Type B pancreatic cell (in vitro differentiated cells): ENCODE data around the gene ADAT3. TPM values are rescaled to one million over a fixed set of nuclear protein-coding genes. Genes with fewer than 3 reads are reported as not detected.

Experiments used
- DNase-seq: peaks from one replicate; pipeline ENCODE4 v3.0.0; 2021; ENCODE audit warnings: mixed read lengths; ENCODE audit not compliant: unreplicated experiment; ENCODE audit errors: extremely low spot score
- H3K27ac Mint-ChIP-seq: 2 replicates; pipeline ENCODE4 v1.8.0; 2021; ENCODE audit warnings: mild to moderate bottlenecking, mixed read lengths
- H3K27me3 Mint-ChIP-seq: 2 replicates; pipeline ENCODE4 v1.8.0; 2021; ENCODE audit warnings: mixed read lengths
- H3K36me3 Mint-ChIP-seq: 2 replicates; pipeline ENCODE4 v1.8.0; 2021; ENCODE audit warnings: mixed read lengths
- H3K4me1 Mint-ChIP-seq: one replicate; pipeline ENCODE4 v1.8.0; 2021; ENCODE audit warnings: mixed read lengths; ENCODE audit not compliant: unreplicated experiment
- H3K4me3 Mint-ChIP-seq: 2 replicates; pipeline ENCODE4 v1.8.0; 2021; ENCODE audit warnings: mild to moderate bottlenecking, mixed read lengths
- H3K9me3 Mint-ChIP-seq: 2 replicates; pipeline ENCODE4 v1.8.0; 2021; ENCODE audit warnings: mixed read lengths
- CTCF ChIP-seq: fragments of 200-600 bp; sonication (generic); conservative IDR thresholded peaks from 2 replicates; pipeline ENCODE4 v1.5.0; 2021; ENCODE audit warnings: antibody characterized with exemption, mild to moderate bottlenecking
- total RNA-seq: library from RNA; stranded (reverse); gene quantifications from 2 replicates; pipeline ENCODE4 v1.2.1, GENCODE V29; 2021; ENCODE audit warnings: low replicate concordance

The ADAT3 gene
- total RNA-seq, 1 donor from 2014 or later = 12.1 TPM

GRCh38 chr19:1913781-1914577 is 8.8 kb downstream of the ADAT3 start:
- Mint-ChIP-seq H3K4me1 (peaks cover 4% of the 10 kb centered on the region), H3K27me3 (no peaks in the 10 kb centered on the region), H3K9me3 (no peaks in the 10 kb centered on the region), H3K36me3 (peaks cover 4% of the 10 kb centered on the region), H3K4me3 (no peak overlapping the region), H3K27ac (no peak overlapping the region)
- no peak for TF ChIP-seq CTCF
- DNase-seq = no peak

GRCh38 chr19:1914826-1915341 is 9.7 kb downstream of the ADAT3 start:
- DNase-seq = no peak
- Mint-ChIP-seq H3K27me3 (no peaks in the 10 kb centered on the region), H3K36me3 (peaks cover 4% of the 10 kb centered on the region), H3K4me3 (no peak overlapping the region), H3K27ac (no peak overlapping the region), H3K9me3 (no peaks in the 10 kb centered on the region), H3K4me1 (peaks cover 4% of the 10 kb centered on the region)
- no peak for TF ChIP-seq CTCF

- no peak for DNase-seq
- no peak for TF ChIP-seq CTCF
- no peaks in the 10 kb centered on the region for H3K4me1 Mint-ChIP-seq
- no peaks in the 10 kb centered on the region for H3K9me3 Mint-ChIP-seq
- peak overlapping the region; percentile 56 for H3K27ac Mint-ChIP-seq
- H3K27me3 Mint-ChIP-seq = no peaks in the 10 kb centered on the region
- H3K4me3 Mint-ChIP-seq = no peak overlapping the region
- no peaks in the 10 kb centered on the region for H3K36me3 Mint-ChIP-seq
These were observed 11.9 kb downstream of the ADAT3 start for GRCh38 chr19:1917146-1917545.

GRCh38 chr19:1917926-1918325 is 12.7 kb downstream of the ADAT3 start:
- no peak for TF ChIP-seq CTCF
- Mint-ChIP-seq H3K36me3 (no peaks in the 10 kb centered on the region), H3K9me3 (no peaks in the 10 kb centered on the region), H3K4me3 (no peak overlapping the region), H3K27ac (no peak overlapping the region), H3K4me1 (no peaks in the 10 kb centered on the region), H3K27me3 (no peaks in the 10 kb centered on the region)
- no peak for DNase-seq

GRCh38 chr19:1918975-1919374 is 13.8 kb downstream of the ADAT3 start:
- H3K4me1 Mint-ChIP-seq = no peaks in the 10 kb centered on the region
- DNase-seq = no peak
- H3K27me3 Mint-ChIP-seq = no peaks in the 10 kb centered on the region
- no peak for TF ChIP-seq CTCF
- no peak overlapping the region for H3K4me3 Mint-ChIP-seq
- no peak overlapping the region for H3K27ac Mint-ChIP-seq
- no peaks in the 10 kb centered on the region for H3K36me3 Mint-ChIP-seq
- no peaks in the 10 kb centered on the region for H3K9me3 Mint-ChIP-seq
